Stimulated activated naive CD8-positive, alpha-beta T cell treated with anti-CD3 and anti-CD28 coated beads, Interleukin-15, Interleukin-2, amounts not matched to agents 100 ng/mL and 50 ng/mL, for 24 hours (primary cell): ENCODE data around the gene NPNT.

ENCODE experiments used
- H3K27ac Mint-ChIP-seq: one replicate; pipeline ENCODE4 v1.8.0; 2021; ENCODE audit warnings: mild to moderate bottlenecking, mixed read lengths
- H3K27me3 Mint-ChIP-seq: one replicate; pipeline ENCODE4 v1.8.0; 2021; ENCODE audit warnings: mixed read lengths
- H3K36me3 Mint-ChIP-seq: one replicate; pipeline ENCODE4 v1.8.0; 2021; ENCODE audit warnings: low read depth, mixed read lengths
- H3K4me1 Mint-ChIP-seq: one replicate; pipeline ENCODE4 v1.8.0; 2021; ENCODE audit warnings: low read depth, mixed read lengths
- H3K4me3 Mint-ChIP-seq: one replicate; pipeline ENCODE4 v1.8.0; 2021; ENCODE audit warnings: mild to moderate bottlenecking, mixed read lengths
- H3K9me3 Mint-ChIP-seq: one replicate; pipeline ENCODE4 v1.8.0; 2021; ENCODE audit warnings: mixed read lengths

Gene NPNT

GRCh38 chr4:106010761-106011160 is 115.5 kb downstream of the NPNT start:
- H3K9me3 Mint-ChIP-seq, result peaks cover 33% of the 10 kb centered on the region
- no peak overlapping the region for H3K4me3 Mint-ChIP-seq
- no peaks in the 10 kb centered on the region for H3K27me3 Mint-ChIP-seq
- no peak overlapping the region for H3K27ac Mint-ChIP-seq
- H3K4me1 Mint-ChIP-seq, result no peaks in the 10 kb centered on the region
- peaks cover 10% of the 10 kb centered on the region for H3K36me3 Mint-ChIP-seq

GRCh38 chr4:106011387-106011786 is 116.1 kb downstream of the NPNT start:
- Mint-ChIP-seq H3K4me3 (no peak overlapping the region), H3K4me1 (no peaks in the 10 kb centered on the region), H3K27ac (no peak overlapping the region), H3K9me3 (peaks cover 33% of the 10 kb centered on the region), H3K36me3 (peaks cover 10% of the 10 kb centered on the region), H3K27me3 (no peaks in the 10 kb centered on the region)

GRCh38 chr4:106017975-106018374 is 122.7 kb downstream of the NPNT start:
- H3K4me1 Mint-ChIP-seq, result no peaks in the 10 kb centered on the region
- H3K27me3 Mint-ChIP-seq, result no peaks in the 10 kb centered on the region
- H3K36me3 Mint-ChIP-seq, result peaks cover 4% of the 10 kb centered on the region
- peaks cover 17% of the 10 kb centered on the region for H3K9me3 Mint-ChIP-seq
- H3K27ac Mint-ChIP-seq, result no peak overlapping the region
- H3K4me3 Mint-ChIP-seq, result no peak overlapping the region

- H3K27ac Mint-ChIP-seq, result no peak overlapping the region
- no peaks in the 10 kb centered on the region for H3K27me3 Mint-ChIP-seq
- no peaks in the 10 kb centered on the region for H3K36me3 Mint-ChIP-seq
- H3K4me1 Mint-ChIP-seq, result no peaks in the 10 kb centered on the region
- peaks cover 7% of the 10 kb centered on the region for H3K9me3 Mint-ChIP-seq
- no peak overlapping the region for H3K4me3 Mint-ChIP-seq
Observed at GRCh38 chr4:106019771-106020170, 124.5 kb downstream of the NPNT start.
